Ovary (tissue), 9 donors: ENCODE results near the gene UCHL1. TPM values are rescaled to one million over a fixed set of nuclear protein-coding genes. Genes with fewer than 3 reads are reported as not detected.

Source experiments
- DNase-seq, 5 donors: peaks; one replicate each; pipeline ENCODE4 v3.0.0-alpha.2; 2019 to 2020
- H3K27ac ChIP-seq, 2 donors: fragments of 200-600 bp; one replicate each; pipeline versions ENCODE4 v1.5.1 to v1.8.0; 2019 to 2022
- H3K27me3 ChIP-seq: fragments of 200-600 bp; one replicate; pipeline ENCODE4 v1.8.0; 2022
- H3K36me3 ChIP-seq: fragments of 200-600 bp; sonication (generic); one replicate; pipeline ENCODE4 v1.5.1; 2019
- H3K4me1 ChIP-seq: one replicate; pipeline ENCODE4 v1.8.1; 2013; ENCODE audit warnings: mild to moderate bottlenecking, moderate library complexity; ENCODE audit not compliant: insufficient read depth
- H3K4me3 ChIP-seq: fragments of 200-600 bp; sonication (generic); one replicate; pipeline ENCODE4 v1.5.1; 2017
- H3K9me3 ChIP-seq, 2 donors: fragments of 200-600 bp in 1 of 2; sonication (generic) in 1 of 2; one replicate each; pipeline versions ENCODE4 v1.5.1 to v1.8.1; 2013 to 2019; ENCODE audit warnings: mild to moderate bottlenecking in 1 of 2, moderate library complexity in 1 of 2
- CTCF ChIP-seq, 3 donors: fragments of 450-650 bp in 2 of 3; fragments of 200-600 bp in 1 of 3; IDR thresholded peaks; one replicate each; pipeline versions ENCODE4 v1.5.1 to v1.8.0; 2016 to 2022; ENCODE audit warnings: antibody characterized with exemption in 3 of 3, mild to moderate bottlenecking in 1 of 3
- EP300 ChIP-seq: sonication (generic); formaldehyde crosslinking; IDR thresholded peaks from one replicate; pipeline ENCODE4 v1.6.1; 2017; ENCODE audit warnings: antibody characterized with exemption
- POLR2A ChIP-seq: fragments of 450-650 bp; IDR thresholded peaks from one replicate; pipeline ENCODE4 v1.6.1; 2017; ENCODE audit warnings: antibody characterized with exemption, mild to moderate bottlenecking, moderate library complexity
- WGBS, 3 donors: extraction: QIAGEN DNeasy Blood & Tissue Kit in 1 of 3; methylation state at CpG; one replicate each; pipeline versions ENCODE4 v1.1.5 to v1.1.7; 2013 to 2017; 5-methylcytosine and 5-hydroxymethylcytosine counted together
- intact Hi-C, 4 donors: fragments of 100-400 bp; cut with DNase I; formaldehyde crosslinking; loops; one replicate each; pipeline versions ENCODE4 v1.11.0 to v1.15.1; 2022 to 2023
- polyA plus RNA-seq, 2 donors: library from polyadenylated mRNA; stranded (reverse); fragments of 200-250 nt in 1 of 2; fragments of 350-450 nt in 1 of 2; fragmentation: Illumina TruSeq in 1 of 2; extraction: RNeasy Lipid Tissue Mini Kit (QIAGEN cat#74804) in 1 of 2; gene quantifications; one replicate each; pipeline ENCODE4 v1.2.3, GENCODE V29; 2013 to 2014
- total RNA-seq, 7 donors: library from RNA; depleted of rRNA in 2 of 7; stranded (reverse); fragments of >200 nt in 2 of 7; fragmentation: NEBNext Ultra II Directional in 3 of 7; extraction: Animal tissue kit (Norgen Biotek cat#: 25700) in 3 of 7; gene quantifications; one replicate each; pipeline versions ENCODE4 v1.1.0 to v1.2.4, GENCODE V29; 2016 to 2023
- donor health status: DM: no; HTN: no; CAD: no; lungs with moderate emphysema.
- donor health status: DM: no; HTN: no; CAD: no.
- donor health status: Bipolar disorder and iron deficiency.
- donor health status: DM: yes; HTN: yes; CAD: no.
- donor health status: DM: no; HTN: no; CAD: no.
- donor health status: DM: yes; HTN: yes; CAD: no.

UCHL1 gene
- total and polyA plus RNA-seq, 9 donors = 35.3 to 172 (median 74.2) TPM

- 84 to 95% (median 86%) methylated on average over 2 of the region's 2 CpGs for WGBS, 3 donors
- Histone ChIP-seq H3K27me3 (no peaks in the 10 kb centered on the region), H3K36me3 (no peaks in the 10 kb centered on the region), H3K4me1 (peaks cover 1% of the 10 kb centered on the region), H3K9me3 (peaks cover 0 to 3% of the 10 kb centered on the region in 2 donors), H3K4me3 (no peak overlapping the region), H3K27ac (no peak overlapping the region)
- TF ChIP-seq EP300 (no peak), CTCF (IDR thresholded peaks at IDR 0.05) (no peak), POLR2A (no peak)
- intact Hi-C loops = no loop called here
- no peak for DNase-seq
These were observed 42.8 kb downstream of the UCHL1 start for GRCh38 chr4:41299486-41299885.

- intact Hi-C loops = no loop called here
- no peaks in the 10 kb centered on the region for H3K27me3 ChIP-seq
- no peak for DNase-seq
- no peak overlapping the region for H3K4me3 ChIP-seq
- whole genome bisulfite sequencing, 3 donors = 78 to 82% (median 82%) methylated on average over 4 of the region's 4 CpGs
- H3K4me1 ChIP-seq = peaks cover 1% of the 10 kb centered on the region
- no peak for TF ChIP-seq EP300
- no peak for TF ChIP-seq CTCF (IDR thresholded peaks at IDR 0.05)
- TF ChIP-seq POLR2A = no peak
- H3K27ac ChIP-seq = no peak overlapping the region
- no peaks in the 10 kb centered on the region for H3K36me3 ChIP-seq
- no peaks in the 10 kb centered on the region for H3K9me3 ChIP-seq
These were observed 44.4 kb downstream of the UCHL1 start for GRCh38 chr4:41301137-41301536.

GRCh38 chr4:41303372-41304118 lies 46.8 kb downstream of the UCHL1 start:
- no peak for DNase-seq
- Histone ChIP-seq H3K4me3 (no peak overlapping the region), H3K36me3 (no peaks in the 10 kb centered on the region), H3K27me3 (no peaks in the 10 kb centered on the region), H3K27ac (no peak overlapping the region), H3K9me3 (no peaks in the 10 kb centered on the region), H3K4me1 (peaks cover 1% of the 10 kb centered on the region)
- 67 to 71% (median 70%) methylated on average over 3 of the region's 3 CpGs for WGBS, 3 donors
- TF ChIP-seq EP300 = no peak
- TF ChIP-seq CTCF (IDR thresholded peaks at IDR 0.05) = no peak
- TF ChIP-seq POLR2A = no peak
- intact Hi-C loops = no loop called here

GRCh38 chr4:41304221-41304620 lies 47.5 kb downstream of the UCHL1 start:
- no peak overlapping the region for H3K4me3 ChIP-seq
- no peaks in the 10 kb centered on the region for H3K36me3 ChIP-seq
- TF ChIP-seq CTCF (IDR thresholded peaks at IDR 0.05) (no peak), POLR2A (no peak), EP300 (no peak)
- intact Hi-C loops = no loop called here
- H3K27ac ChIP-seq = no peak overlapping the region
- no peaks in the 10 kb centered on the region for H3K9me3 ChIP-seq
- no peak for DNase-seq
- H3K27me3 ChIP-seq = no peaks in the 10 kb centered on the region
- H3K4me1 ChIP-seq = no peaks in the 10 kb centered on the region
- WGBS, 3 donors = 93 to 96% (median 95%) methylated on average over 5 of the region's 5 CpGs
